ENCODE results near the gene CTDSPL. TPM values are rescaled to one million over a fixed set of nuclear protein-coding genes. Genes with fewer than 3 reads are reported as not detected.

Gene CTDSPL
- total and polyA plus RNA-seq, 2 of the 13 experiments (the other 11 are each of a cell fraction or from before 2014, with no cell fraction given): 26.1 to 142 TPM

DNA sequence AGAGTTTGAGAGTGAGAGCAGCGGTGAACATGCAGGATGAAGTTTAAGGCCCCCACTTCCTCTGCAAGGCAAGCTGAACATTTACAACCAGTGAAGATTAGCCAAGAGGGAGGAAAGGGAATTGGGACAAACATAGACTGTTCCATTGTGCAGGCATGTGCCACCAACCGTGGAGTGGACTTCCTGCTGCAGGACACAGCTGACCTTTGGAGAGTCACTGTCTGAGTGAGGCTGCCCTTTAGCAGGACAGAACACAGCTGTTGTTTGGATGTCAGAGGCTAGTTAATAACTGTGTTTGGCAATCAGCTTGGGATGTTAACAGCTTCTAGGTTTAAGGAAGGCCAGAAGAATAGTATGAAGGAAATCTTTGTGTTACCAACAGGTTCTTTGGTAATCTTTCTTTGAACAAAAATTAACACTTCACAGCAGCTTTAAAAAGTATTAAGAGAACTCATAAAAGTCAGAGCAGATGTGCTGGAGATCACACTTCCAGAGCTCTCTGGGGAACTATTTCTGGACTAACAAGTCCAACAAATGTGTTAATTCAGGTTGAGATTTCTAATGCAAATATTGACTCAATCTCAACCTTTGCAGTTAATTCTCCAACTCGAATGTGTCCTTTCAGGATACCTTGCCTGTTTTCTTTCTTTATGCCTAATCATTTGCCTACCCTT lies 31.4 kb downstream of the CTDSPL start (continued):
- TF ChIP-seq ZBTB4 (CRISPR knock-in tag; IDR thresholded peaks at IDR 0.05; ENCODE audit: borderline replicate concordance): no peak
- no peak for TF ChIP-seq ZNF333 (CRISPR knock-in tag; IDR thresholded peaks at IDR 0.05; ENCODE audit: borderline replicate concordance)
- TF ChIP-seq RBM39 (IDR thresholded peaks at IDR 0.05; ENCODE audit: low read depth, low read length, poor library complexity, severe bottlenecking): no peak
- TF ChIP-seq RARA (CRISPR knock-in tag; IDR thresholded peaks at IDR 0.05): peak; percentile 88
- TF ChIP-seq ZBTB39 (CRISPR knock-in tag; IDR thresholded peaks at IDR 0.05): no peak
- TF ChIP-seq ISX (CRISPR knock-in tag; conservative IDR thresholded peaks at IDR 0.05): no peak
- no peak for TF ChIP-seq PCBP1 (IDR thresholded peaks at IDR 0.05; ENCODE audit: borderline replicate concordance, low read depth, low read length)
- TF ChIP-seq ATRX (CRISPR knock-in tag; IDR thresholded peaks at IDR 0.05; ENCODE audit: borderline replicate concordance): no peak
- no peak for TF ChIP-seq ATM (IDR thresholded peaks at IDR 0.05; ENCODE audit: borderline replicate concordance)
- no peak for TF ChIP-seq RAD21 (CRISPR knock-in tag; IDR thresholded peaks at IDR 0.05)
- peak; percentile 57; the same call in 1 of the 2 replicates for TF ChIP-seq AHR (CRISPR knock-in tag; IDR thresholded peaks at IDR 0.05)
- peak; percentile 88; the same call in 1 of the 2 replicates for TF ChIP-seq ZNF614 (CRISPR knock-in tag; IDR thresholded peaks at IDR 0.05; ENCODE audit: borderline replicate concordance)
- no peak for TF ChIP-seq SOX6 (IDR thresholded peaks at IDR 0.05)
- TF ChIP-seq SOX6 (CRISPR knock-in tag; IDR thresholded peaks at IDR 0.05): peak; percentile 84
- no peak for TF ChIP-seq ZNF253 (CRISPR knock-in tag; IDR thresholded peaks at IDR 0.05; ENCODE audit: borderline replicate concordance)
- TF ChIP-seq GTF2F1 (IDR thresholded peaks at IDR 0.05; ENCODE audit: low read length): no peak
- no peak for TF ChIP-seq ZNF569 (CRISPR knock-in tag; IDR thresholded peaks at IDR 0.05; ENCODE audit: borderline replicate concordance)
- TF ChIP-seq ZNF430 (CRISPR knock-in tag; IDR thresholded peaks at IDR 0.05): no peak
- TF ChIP-seq ZNF605 (CRISPR knock-in tag; IDR thresholded peaks at IDR 0.05): peak; percentile 64
- no peak for TF ChIP-seq ZFP36L1 (CRISPR knock-in tag; IDR thresholded peaks at IDR 0.05)
- TF ChIP-seq ETV6 (CRISPR knock-in tag; conservative IDR thresholded peaks at IDR 0.05): no peak

Measured in HepG2 (cell line).